GOT3 (cell line): ENCODE measurements around the gene ASIC4.

Experiments
- DNase-seq: peaks from one replicate; lab custom pipeline; 2025; ENCODE audit warnings: mixed read lengths; lab: John Stamatoyannopoulos, UW

Gene ASIC4

DNA sequence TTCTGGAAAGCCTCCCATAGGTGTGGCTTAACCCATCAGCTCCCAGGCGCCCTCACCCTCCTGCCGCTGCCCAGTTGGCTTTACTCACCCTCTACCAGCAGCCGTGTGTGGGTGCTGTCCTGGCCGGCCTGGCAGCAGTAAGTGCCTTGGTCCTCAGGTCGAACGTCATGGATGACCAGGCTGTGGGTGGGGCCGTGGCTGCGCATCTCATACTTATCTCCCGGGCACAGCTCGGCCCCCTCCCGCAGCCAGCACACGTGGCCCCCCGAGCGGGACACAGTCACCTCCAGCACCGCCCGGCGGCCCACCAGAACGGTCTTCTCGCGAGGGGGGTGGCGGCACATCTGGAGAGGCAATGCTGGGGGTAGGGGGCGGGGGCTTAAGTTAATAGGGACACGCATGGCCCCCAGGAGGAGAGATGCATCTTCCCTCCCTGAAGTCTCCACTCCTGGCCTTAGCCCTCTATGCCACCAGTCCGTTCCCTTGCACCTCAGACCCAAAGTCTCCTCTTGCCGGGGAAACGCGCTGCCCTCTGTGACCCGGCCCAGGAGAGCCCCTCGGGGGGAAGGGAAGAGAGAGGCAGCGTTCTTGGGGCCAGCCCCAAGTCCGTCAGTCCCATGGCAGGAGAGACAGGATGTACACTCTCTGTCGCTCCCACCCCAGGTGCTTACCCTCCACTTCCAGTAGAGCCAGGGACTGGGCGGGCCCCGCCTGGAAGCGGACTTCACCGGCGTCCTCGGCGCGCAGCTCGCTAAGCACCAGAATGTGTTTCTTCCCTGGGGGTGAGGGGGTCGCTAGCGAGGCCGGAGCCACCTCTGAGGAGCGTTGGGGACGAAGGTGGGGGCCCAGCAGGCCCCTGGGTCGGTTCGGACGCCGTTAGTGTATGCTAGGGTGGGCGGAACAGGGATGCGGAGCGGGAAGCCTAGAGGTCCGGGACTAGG, 37.4 kb downstream of the ASIC4 start:
- DNase-seq: no peak

DNA sequence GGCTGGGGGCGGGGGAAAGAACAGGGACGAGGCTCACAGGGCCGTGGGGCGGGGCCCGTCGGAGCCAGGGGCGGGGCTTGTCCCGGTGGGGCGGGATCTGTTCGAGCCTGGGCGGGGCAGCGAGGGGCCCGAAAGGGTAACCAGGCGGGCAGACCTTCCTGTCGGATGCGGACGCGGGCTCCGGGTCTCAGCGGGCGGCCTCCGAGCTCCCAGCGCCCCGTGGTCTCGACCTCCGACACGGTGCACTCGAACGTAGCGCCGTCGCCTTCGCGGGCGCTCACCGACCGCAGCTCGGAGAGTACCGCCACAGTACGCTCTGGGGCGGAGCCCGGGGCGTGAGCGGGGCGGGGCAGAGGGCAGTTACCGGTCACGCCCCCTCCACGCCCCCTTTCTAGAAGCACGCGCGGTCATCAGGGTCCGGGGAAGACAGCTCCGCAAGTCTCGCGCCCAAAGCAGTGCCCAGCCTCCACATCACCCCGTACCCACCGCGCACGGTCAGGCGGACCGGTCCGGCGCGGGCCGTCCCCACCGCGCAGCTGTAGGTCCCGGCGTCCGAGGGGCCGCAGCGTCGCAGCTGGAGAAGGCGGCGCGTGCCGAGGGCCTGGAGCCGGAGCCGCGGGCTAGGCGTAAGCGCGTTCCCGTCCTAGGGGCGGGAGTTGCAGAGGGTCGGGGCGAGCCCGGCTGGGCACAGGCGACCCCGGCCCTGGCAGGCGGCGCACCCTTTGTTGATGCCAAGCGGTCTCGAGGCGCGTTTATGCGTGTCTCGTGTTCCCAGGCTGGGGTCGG, 38.3 kb downstream of the ASIC4 start:
- peak; percentile 86 for DNase-seq

DNA sequence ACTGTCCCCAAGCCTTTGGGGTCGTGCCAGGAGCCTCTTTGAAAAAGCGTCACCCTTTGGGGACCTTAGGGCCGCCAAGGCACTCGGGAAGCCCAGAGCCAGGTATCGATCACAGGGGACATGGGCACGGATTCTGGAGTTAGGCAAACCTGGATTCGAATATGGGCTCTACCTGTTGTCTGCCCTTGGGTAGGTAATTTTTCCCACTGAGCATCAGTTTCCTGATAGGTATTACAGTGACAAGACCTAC, 38.8 kb downstream of the ASIC4 start:
- DNase-seq: no peak

DNA sequence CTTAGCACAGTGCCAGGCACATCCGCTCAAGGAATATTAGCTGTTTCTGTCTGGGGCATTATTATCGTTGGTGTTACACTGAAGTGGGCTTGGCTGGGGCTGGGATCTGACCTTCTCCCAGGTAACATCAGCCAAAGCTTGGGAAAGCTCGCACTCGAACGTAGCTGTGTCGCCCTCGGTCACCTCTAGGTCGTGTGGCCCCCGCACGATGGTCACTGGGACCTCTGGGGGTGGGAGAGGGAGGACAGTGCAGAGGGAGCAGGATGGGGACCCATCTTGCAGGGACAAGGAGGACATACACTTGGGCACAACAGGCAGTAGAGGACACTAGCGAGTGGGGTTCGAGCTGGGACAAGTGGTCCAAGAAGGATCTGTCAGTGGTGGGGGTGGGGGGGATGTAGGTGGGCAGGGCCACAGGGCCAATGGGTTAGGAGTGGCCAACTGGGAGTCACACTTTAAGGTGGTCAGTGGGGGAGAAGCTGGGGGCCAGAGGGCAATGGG, 39.2 kb downstream of the ASIC4 start:
- no peak for DNase-seq

DNA sequence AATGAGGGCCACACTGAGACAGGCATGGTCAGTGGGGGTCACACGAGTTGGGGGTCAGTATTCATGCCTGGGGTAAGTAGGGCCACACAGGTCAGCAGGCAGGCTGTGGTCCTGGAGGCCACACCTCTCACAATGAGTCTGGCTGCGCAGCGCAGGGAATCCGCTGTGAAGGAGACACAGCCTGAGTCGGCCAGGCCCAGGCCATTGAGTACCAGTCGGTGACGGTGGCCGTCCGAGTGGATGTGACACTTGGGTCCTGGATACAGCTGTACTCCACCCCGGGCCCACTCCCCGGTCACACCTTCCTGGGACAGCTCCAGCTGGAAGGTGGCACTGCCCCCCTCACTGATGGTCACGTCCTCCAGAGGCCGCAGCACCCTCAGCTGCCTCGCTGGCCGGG, 40.1 kb downstream of the ASIC4 start:
- DNase-seq: no peak

DNA sequence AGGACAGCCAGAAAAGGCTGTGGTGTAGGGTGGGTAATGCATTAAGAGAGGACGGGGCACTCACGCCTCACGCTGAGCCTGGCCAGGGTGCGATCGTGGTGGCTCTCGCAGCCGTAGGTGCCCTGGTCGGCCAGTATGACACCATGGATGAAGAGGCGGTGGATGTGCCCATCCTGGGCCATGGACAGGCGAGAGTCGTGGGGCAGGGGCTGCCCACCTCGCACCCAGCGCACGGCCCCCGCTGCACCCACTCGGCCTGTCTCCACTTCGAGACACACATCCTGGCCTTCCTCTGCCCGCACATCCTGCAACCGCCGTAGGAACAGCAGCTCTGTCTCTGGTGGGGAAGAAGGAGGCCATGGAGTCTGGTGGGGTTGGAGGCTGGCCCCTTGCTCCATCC, 41.7 kb downstream of the ASIC4 start:
- no peak for DNase-seq

DNA sequence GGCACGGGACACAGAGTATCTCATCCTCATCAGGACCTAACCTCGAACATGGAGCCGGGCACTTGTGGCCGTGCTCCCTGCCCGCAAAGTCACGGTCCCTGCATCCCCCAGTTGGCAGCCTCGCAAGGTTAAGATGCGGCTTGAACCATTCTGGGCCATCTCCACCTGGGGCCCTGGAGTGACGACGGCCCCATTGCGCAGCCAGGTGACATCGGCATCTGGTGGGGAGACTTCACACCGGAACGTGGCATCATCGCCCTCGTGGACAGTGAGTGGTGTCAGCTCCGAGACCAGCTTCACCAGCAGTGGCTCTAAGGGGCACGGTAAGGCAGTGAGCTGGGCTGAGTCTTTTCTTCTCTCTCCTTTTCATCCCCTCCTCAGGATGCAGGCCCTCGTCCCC, 42.1 kb downstream of the ASIC4 start:
- DNase-seq: no peak

DNA sequence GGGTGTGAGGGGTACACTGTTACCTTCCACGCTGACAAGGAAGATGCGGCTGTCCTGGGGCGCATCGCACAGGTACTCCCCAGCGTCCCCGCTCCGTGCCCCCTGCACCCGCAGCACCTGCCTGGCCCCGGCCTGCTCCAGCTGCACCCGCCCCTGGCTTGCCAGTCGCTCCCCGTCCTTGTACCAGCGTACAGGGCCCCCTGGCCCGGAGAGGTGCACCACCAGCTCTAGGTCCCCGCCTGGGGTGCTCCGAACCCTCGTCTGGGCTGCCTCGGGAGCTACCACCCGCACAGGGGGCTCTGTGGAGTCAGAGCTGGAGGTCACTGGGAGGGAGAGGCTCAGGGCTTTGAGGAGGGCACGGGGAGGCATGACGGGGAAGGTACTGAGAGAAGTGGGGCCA, 43.0 kb downstream of the ASIC4 start:
- DNase-seq: no peak

DNA sequence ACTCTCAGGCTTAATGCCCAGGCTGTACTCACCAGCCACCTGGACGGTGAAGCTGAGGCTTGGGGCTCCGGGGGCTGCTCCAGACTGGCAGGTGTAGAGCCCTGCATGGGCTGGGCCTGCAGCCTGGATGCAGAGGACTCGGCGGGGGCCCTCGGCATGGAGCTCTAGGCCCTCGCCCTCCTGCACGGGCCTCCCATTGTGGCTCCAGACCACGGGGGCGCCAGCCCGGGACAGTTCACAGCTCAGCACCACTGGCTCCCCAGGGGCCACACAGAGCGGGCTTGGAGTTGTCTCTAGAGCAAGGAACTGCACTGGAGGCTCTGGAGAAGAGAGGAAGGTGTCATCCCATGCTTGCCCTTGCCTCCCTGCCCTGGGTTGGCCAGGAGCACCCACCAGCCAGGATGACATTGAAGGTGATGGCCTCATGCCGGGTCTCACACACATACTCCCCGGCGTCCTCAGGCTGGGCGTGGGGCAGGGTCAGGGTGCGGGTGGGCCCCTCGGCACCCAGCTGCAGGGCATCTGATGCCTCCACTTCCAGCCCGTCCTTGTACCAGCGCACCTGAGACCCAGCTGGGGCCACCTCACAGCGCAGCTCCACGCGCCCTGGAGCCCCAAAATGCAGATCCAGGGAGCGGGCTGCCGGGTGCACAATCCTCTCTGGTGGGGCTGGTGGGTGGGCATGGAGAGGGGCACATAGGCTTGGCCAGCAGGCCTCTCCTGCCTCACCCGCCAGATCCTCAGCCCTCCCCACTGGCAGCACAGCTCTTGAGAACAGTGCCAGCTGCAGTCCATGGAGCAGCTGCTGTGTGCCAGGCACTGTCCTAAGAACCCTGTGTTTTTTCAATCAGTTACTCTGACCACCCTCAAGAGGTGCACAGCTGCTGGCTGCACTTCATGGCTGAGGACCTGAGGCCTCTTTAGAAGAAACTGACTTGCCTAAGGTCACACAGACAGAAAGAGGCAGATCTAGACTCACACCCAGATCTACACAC, 43.8 kb downstream of the ASIC4 start:
- no peak for DNase-seq

DNA sequence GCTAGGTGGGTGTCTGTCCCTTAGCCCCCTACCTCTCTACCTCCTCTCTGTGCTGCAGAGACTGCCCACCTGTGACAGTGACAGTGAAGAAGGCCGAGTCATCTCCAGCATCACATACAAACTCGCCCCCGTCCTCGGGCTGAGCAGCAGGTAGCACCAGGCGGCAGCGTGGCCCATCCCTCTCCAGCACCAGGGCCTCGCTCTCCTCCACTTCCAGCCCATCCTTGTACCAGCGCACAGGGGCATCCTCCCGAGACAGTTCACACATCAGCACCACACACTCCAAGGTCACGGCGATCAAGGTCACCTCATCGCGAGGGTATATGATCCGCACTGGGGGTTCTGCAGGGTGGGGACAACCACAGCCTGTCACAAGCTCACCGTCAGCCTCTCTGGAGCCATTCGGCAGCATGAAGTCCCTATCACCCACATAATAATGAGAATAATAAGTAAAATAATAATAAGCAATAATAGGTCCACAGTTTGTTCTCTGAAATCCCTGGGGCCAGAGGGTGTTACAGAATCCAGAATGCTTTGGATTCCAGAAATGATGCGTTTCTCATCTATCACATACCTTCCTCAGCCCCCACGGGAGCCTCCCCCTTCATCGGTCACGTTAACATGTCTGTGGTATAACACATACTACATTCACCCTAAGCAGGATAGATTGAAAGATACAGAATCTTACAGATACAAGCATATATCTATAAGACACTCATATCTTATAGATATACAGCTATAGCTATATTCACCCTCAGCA, 45.1 kb downstream of the ASIC4 start:
- no peak for DNase-seq

DNA sequence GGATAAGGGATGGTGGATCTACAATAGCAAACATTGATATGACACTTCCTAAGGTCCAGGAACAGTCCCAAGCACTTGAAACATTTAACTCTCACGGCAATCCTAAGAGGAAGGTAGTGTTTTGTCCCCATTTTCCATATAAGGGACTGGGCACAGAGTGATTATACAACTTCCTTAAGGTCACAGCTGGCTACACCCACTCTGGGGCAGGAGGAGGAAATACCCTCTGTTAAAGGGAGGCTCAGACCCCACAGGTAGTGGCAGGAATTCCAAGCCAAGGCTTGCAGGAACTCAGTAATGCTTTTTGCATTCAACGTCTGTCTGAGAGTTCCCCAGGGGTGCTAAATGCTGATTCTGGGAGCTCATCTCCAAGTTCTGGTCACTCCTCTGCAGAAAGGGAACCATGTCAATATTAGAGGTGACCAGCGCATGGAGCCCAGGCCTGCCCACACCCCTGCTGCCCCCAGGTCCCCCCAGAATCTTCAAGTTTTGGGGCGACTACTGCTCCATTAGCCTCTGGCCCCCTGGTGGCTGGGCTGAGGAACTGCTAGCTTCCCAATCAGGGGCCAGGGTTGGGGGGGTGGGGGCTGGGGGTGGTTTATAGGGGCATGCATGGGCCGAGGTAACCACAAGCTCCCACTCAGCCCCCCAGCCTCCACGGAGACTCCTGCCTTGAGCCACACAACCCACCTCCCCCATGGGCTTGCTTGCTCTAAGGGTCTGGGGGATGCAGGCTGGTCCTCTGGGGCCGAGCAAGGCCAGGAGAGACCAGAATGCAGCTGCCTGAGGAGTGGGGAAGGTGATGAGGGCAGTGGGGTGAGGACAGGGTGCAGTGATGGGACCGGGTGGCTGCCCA, 46.0 kb downstream of the ASIC4 start:
- no peak for DNase-seq

DNA sequence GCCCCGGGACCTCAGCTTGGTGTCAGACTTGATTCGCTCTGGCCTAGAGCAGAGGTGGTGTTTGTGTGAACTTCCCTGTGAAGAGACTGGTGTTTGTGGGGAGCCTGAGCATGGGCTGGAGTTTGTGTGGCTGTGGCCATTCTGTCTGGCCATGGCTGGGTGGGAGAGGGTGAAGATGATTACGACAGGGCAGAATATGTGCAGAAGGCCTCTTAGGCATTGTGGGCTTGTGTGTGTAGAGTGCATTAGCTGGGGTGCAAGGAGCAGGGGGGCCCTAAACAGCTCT, 46.6 kb downstream of the ASIC4 start:
- DNase-seq: no peak

DNA sequence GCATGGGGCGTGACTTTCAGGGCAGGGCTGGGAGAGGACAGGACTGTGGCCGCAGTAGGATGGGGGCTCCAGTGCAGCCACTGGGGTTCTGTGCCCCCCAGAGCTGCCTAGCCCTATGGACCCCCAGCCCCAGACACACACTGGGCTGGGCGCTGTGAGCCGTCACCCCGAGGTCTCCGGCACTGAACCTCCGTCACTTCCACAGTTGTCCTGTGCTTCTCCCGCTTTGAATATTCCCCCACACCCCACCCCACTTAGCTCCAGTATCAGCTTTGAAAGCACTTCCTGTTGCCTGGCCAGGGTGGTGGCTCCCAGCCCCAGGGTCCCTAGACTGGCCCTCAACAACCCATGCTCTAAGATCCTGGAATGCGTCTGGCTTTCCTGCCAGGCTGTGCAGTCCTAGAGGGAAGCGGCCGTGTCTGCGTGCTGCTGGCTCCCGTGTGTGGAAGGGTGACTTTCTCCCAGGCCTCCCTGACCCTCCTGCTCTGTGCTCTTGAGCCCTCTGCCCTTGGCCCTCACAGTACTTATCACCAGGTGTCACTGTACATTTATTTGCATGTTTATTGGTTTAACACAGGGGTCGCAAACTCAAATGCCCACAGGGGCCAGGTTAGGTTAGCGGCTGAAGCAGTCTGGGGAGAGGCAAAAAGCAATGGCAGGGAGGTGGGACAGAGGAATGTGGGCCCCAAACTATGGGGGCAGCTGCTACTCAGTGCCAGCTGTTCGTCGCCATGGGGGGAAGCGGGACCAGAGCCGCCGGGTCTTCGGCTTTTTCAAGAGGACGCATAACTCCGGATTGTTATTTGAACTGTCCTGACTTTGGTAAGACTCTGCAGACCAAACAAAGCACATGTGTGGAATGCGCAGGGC, 47.1 kb downstream of the ASIC4 start:
- no peak for DNase-seq

DNA sequence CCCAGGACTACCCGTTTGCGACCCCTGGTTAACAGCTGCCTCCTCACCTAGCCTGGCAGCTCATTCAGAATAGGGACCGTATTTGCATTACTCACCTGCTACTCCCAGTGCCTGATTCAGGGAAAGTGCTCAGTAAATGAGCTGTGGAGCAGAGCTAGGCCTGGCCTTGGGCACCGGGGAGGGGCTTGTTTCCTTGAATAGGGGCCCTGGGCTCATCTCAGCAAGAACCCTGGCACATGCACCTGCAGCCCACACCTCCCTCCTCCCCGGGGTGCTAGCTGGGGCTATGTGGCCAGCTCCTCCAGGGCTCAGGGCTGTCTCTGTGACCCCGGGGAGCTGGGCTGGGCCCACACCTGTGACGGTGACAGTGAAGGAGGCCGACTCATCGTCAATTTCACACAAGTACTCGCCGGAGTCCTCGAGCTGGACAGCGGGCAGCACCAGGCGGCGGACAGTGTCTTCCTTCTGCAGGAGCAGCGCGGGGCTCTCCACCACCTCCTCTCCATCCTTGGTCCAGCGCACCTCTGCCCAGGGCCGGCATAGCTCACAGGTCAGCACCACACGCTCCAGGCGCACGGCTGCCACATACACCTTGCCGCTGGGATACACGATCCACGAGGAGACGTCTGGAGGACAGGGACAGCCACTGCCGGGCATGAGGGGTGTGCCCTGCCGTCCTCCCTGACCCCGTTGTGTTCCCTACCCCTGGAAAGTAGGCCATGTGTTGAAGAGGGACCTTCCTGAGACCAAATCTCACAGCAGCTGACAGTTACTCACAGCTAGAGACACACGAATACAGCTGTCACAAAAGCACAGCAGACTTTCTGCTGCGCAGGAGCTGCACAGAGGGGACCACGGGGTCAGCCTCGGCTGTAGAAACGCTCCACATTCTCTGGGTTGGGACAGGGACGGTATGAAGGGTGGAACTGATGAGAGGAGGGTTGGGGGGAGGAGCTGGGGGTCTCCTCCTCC, 48.1 kb downstream of the ASIC4 start:
- no peak for DNase-seq

DNA sequence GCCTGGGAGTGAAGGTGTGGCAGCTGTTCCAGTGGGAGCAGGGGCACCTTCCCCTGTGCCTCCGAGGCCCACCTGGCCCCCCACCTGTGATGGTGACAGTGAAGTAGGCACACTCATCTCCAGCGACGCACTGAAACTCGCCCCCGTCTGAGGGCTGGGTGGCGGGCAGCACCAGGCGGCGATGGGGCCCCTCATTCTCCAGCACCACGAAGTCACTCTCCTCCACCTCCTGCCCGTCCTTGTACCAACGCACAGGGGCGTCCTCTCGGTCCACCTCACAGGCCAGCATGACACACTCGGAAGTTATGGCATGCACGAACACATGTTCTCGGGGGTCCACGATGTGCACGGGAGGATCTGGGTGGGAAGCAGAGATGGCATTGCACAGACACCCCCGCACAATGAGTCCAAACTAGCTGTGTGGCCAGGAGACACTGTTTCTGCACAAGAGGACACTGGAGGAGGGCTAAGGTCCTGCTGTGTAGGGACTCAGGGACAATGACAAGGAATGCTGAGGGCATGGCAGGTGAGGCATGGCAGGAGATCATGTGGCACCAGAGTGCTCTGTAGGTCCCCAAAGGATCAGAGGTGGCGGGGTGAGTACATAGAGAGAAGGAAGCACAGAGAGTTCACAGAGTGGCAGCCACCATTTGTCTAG, 49.1 kb downstream of the ASIC4 start:
- DNase-seq: no peak

DNA sequence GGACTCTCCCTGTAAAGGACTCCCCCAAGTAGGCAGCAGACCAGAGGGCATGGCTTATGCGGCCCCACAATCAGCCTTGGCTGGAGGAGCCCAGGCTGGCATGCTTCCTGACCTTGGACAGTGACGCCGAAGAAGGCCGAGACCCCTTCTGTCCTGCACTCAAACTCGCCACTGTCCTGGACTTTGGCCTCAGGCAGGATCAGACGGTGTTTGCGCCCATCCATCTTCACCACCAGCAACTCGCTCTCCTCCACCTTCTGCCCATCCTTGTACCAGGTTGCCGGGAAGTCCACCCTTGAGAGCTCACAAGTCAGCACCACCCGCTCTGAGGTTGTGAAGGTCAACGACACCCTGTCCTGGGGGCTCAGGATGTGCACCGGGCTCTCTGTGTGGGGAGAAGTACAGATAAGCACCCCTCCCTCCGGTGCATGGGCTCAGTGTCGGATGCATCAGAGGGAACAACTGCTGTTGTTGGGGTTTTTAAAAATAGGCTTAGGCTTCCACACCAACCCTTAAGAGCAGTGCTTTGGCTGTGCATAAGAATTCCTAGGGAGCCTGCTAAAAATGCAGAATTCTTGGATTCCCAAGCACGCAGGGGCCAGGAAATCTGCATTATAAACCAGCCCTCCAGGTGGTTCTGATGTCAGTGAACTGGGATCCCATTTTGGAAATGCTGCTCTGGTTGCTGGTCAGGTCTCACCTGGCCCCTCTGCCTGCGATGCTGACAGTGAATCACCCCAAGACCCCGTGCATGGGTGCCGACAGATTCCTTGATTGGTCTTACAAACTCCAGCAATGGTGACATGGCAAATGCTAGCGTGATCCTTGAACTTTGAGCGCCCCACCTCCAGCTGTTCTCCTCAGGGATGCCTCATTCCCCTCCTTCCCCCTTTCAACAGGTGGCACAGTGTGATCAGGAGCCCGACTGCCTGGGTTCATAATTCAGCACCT, 51.1 kb downstream of the ASIC4 start:
- DNase-seq: no peak

DNA sequence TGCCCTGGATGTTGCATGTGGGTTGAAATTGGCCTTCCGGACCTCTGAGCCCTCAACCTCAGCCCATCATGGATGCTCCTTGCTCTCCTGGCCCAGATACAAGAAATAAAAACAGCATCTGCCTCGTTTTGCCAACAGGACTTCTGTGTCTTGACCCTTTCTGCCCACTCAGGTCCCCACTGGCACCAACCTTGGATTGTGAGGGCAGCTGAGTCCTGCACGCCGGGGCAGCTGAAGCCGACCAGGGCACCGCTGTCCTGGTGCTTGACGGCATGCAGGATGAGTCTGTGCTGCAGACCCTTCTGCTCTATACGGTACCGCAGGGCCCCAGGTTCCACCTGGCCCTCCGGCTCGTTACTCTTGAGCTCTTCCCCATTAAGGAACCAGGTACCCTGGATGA, 52.4 kb downstream of the ASIC4 start:
- no peak for DNase-seq
